ENCODE measurements around the gene RPS15. TPM values are rescaled to one million over a fixed set of nuclear protein-coding genes. Genes with fewer than 3 reads are reported as not detected.
A peak's percentile ranks its signal among the peaks of the same experiment; 100 is the strongest.

RPS15 gene
- total RNA-seq, 1 donor from 2014 or later, result 371 TPM

DNA sequence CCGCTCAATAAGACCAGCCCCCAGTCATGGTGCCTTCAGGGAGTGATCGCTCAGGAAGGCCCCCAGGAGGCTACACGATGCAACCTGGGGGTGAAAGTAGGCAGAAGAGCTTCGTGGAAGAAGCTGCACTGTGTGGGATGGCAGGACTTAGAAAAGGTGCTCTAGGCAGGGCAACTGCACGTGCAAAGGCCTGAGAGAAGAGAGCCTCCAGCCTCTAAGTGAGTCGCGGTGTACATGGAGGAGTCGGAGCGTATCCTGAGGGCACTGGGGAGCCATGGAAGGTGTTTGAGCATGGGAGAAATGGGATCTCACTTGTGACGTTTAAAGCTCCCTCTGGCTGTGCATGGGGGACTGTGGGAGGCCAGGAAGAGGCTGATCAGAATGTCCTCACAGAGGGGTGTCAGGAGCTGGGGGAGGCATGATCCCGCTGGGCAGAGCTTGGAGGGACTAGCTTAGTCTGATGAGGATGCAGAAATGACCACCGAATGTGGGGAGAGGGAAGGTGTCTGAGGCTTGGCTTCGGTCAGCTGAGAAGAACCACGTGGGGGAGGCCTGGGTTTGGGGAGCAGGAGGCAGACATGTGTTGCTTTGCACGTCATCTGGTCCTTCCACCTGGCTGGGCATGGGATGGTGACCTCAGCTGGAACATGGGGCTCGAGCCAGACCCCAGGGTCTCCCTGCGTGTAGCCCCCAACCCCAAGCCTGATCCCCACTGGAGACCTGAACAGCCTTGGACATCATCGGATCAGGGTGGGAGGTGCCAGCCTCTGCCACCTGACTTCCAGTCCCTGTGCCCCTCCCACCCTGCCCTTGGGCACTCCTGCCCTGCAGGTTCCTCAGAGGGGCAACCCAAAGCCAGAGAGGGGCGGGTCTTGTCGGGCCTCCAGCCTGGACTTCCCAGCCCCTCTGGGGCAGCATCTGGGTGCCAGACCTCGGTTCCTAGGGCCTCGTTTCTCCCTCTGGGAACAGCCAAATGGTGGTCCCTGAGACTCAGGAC lies 12.8 kb downstream of the RPS15 start:
- DNase-seq (ENCODE audit: low read depth, low spot score), result no peak

- DNase-seq (ENCODE audit: low read depth, low spot score), result no peak
These were observed 14.0 kb downstream of the RPS15 start for GRCh38 chr19:1451916-1452801.

DNA sequence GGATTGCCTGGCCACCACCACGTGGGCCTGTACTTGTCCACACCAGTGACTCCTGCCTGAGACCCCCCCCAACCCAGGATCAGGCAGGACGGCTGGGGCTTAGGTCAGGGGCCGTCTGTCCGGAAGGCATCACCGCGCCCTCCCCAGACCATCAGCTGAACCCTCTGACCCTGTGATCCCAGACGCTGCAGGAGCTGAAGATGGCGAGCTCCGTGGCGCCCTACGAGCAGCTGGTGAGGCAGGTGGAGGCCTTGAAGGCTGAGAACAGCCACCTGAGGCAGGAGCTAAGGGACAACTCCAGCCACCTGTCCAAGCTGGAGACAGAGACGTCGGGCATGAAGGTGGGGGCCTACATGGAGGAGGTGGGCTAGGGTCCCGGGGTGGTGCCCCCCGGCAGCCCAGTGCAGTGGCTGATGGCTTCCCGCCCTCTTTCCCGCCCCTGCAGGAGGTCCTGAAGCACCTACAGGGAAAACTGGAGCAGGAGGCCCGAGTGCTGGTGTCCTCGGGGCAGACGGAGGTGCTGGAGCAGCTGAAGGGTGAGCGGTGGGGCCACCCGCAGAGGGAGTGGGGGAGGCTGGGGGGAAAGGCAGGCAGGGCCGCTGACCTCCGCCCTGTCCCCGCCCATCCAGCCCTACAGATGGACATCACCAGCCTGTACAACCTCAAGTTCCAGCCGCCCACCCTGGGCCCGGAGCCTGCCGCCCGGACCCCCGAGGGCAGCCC lies 14.8 kb downstream of the RPS15 start:
- no peak for DNase-seq (ENCODE audit: low read depth, low spot score)

- DNase-seq (ENCODE audit: low read depth, low spot score), result no peak
These were observed 15.5 kb downstream of the RPS15 start for GRCh38 chr19:1453525-1454364.

GRCh38 chr19:1455002-1455335 lies 16.8 kb downstream of the RPS15 start:
- DNase-seq (ENCODE audit: low read depth, low spot score), result peak; percentile 47

GRCh38 chr19:1455336-1456120 lies 17.3 kb downstream of the RPS15 start:
- DNase-seq (ENCODE audit: low read depth, low spot score), result no peak

DNA sequence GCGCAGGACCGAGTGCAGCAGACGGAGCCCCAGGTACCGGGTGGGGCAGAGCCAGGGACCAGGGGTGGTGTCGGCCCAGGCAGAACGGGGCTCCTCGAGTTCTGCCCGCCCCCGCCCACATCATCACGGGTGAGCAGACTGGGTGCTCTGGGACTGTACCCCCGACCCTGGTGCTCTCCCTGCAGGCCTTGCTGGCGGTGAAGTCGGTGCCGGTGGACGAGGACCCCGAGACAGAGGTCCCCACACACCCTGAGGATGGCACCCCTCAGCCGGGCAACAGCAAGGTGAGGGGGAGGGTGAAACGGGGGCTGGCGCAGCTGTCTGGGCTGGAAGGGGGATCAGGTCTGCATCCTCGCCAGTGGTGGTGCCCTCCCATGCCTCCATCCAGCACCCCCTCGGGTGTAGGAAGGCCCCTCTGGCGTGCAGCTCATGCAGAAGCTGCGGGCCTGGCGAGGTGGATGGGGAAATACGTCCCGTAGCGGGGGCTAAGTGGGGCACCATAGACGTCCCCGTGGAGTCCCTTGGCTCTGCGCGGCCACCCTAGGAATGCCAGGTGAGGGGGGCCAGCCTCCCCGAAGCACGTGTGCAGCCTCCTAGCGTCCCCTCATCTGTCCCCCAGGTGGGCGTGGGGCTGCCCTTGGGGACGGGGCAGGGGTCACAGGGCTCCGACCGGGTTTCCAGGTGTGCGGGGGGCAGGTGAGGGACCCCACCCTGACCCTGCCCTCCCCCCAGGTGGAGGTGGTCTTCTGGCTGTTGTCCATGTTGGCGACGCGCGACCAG lies 18.1 kb downstream of the RPS15 start:
- no peak for DNase-seq (ENCODE audit: low read depth, low spot score)

DNA sequence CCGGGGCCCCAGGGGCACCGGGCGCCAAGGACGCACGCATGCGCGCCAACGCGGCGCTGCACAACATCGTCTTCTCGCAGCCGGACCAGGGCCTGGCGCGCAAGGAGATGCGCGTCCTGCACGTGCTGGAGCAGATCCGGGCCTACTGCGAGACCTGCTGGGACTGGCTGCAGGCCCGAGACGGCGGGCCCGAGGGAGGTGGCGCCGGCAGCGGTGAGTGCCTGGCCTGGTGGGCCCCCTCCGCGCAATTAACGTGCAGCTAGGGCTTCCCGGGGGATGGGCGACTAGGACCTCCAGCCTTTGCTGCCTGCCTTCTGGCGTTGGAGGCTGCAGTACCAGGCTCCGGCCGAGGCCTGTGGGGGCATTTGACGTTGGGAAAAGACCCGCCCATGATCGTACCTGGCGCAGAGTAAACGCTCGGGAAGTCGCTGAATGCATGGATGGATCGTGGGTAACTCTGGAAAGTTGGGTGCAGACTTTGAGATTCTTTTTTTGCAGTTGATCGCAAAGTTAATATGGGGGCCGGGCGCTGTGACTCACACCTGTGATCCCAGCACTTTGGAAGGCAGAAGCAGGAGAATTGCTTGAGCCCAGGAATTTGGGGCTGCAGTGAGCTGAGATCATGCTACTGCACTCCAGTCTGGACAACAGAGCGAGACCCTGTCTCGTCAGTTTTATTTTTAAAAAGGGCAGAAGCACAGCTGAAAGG lies 19.0 kb downstream of the RPS15 start:
- no peak for DNase-seq (ENCODE audit: low read depth, low spot score)

GRCh38 chr19:1457892-1458291 lies 19.7 kb downstream of the RPS15 start:
- DNase-seq (ENCODE audit: low read depth, low spot score), result no peak

DNA sequence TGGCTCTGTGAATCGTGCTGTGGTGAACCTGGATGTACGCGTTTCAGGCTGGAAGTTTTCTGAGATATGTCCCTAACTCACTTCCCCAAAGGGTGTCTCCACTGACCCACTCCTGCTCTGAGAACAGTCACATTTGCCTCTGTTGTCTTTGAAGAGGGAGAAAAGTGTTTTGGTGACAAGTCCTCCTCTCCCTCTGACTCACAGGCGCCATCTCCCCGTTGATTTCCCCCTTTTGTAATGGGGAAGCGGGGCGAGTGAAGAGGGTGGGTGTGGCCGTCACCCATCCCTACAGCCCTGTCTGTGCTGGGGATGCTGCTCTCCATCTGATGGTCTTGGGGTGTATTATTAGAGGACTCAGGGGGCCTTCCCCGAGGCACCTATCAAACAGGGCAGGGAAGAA lies 21.3 kb downstream of the RPS15 start:
- no peak for DNase-seq (ENCODE audit: low read depth, low spot score)

DNA sequence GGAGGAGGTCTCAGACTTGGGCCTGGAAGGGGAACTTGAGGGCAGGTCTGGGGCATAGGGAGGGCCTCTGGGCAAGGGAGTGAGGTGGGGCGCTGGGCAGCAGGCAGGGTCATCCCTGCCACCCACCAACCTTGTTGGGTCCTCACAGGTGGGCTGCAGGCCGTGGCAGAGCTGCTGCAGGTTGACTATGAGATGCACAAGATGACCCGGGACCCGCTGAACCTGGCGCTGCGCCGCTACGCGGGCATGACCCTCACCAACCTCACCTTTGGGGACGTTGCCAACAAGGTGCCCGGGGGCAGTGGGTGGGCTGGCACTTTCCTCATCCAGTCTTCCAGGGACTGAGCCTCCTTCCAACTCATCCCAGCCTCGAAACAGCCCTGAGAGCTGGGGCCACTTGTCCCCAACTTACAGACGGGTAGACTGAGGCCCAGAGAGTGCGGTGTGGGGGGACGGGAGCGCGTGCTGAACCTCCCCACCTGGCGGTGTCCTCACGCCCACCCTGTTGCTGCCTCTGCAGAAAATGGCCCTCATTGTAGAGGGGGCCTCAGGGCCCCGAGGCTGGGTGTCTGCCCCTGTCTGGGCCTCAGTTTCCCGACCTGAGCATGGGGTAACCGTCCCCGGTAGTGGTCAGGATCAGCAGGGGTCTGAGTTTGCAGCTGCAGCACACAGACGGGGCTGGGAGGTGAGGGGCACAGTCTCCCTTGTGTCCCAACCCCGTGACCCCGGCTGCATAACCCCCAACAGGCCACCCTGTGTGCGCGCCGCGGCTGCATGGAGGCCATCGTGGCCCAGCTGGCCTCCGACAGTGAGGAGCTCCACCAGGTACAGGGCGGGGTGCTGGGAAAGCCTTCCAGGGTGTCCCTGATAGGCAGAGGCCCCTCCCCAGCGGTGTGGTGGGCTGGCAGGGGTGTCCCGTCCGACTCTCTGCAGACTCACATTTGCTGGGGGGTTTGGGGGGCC lies 22.1 kb downstream of the RPS15 start:
- DNase-seq (ENCODE audit: low read depth, low spot score), result no peak

GRCh38 chr19:1461862-1462261 lies 23.7 kb downstream of the RPS15 start:
- no peak for DNase-seq (ENCODE audit: low read depth, low spot score)

- no peak for DNase-seq (ENCODE audit: low read depth, low spot score)
These were observed 27.2 kb downstream of the RPS15 start for GRCh38 chr19:1465191-1466016.

DNA sequence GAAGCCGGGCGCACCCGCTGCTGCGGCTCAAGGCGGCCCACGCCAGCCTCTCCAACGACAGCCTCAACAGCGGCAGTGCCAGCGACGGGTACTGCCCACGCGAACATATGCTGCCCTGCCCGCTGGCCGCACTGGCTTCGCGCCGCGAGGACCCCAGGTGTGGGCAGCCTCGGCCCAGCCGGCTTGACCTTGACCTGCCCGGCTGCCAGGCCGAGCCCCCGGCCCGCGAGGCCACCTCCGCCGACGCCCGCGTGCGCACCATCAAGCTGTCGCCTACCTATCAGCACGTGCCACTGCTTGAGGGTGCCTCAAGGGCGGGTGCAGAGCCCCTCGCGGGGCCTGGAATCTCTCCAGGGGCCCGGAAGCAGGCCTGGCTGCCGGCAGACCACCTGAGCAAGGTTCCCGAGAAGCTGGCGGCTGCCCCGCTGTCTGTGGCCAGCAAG lies 27.8 kb downstream of the RPS15 start:
- DNase-seq (ENCODE audit: low read depth, low spot score), result no peak

DNA sequence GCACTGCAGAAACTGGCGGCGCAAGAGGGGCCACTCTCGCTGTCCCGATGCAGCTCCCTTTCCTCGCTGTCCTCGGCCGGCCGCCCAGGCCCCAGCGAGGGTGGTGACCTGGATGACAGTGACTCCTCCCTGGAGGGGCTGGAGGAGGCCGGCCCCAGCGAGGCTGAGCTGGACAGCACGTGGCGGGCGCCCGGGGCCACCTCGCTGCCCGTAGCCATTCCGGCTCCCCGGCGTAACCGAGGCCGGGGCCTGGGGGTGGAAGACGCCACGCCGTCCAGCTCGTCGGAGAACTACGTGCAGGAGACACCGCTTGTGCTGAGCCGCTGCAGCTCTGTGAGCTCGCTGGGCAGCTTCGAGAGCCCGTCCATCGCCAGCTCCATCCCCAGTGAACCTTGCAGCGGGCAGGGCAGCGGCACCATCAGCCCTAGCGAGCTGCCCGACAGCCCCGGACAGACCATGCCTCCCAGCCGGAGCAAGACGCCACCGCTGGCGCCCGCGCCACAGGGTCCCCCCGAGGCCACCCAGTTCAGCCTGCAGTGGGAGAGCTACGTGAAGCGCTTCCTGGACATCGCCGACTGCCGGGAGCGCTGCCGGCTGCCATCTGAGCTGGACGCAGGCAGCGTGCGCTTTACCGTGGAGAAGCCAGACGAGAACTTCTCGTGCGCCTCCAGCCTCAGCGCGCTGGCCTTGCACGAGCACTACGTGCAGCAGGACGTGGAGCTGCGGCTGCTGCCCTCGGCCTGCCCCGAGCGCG lies 28.4 kb downstream of the RPS15 start:
- DNase-seq (ENCODE audit: low read depth, low spot score), result no peak

DNA sequence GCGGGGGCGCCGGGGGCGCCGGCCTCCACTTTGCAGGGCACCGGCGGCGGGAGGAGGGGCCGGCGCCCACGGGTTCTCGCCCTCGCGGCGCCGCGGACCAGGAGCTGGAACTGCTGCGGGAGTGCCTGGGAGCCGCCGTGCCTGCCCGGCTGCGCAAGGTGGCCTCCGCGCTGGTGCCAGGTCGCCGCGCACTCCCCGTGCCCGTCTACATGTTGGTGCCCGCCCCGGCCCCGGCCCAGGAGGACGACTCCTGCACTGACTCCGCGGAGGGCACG lies 29.0 kb downstream of the RPS15 start:
- DNase-seq (ENCODE audit: low read depth, low spot score), result no peak

Data from pulmonary artery endothelial cell (primary cell).